Natural killer cell (primary cell): ENCODE measurements around the gene PLD1. TPM values are rescaled to one million over a fixed set of nuclear protein-coding genes. Genes with fewer than 3 reads are reported as not detected.

Experiments used
- ATAC-seq, 3 donors: fragments of 150-1000 bp in 2 of 3; fragments of 200-7000 bp in 1 of 3; cut with Tn5 transposase; 1 replicate in 1 of 3; 2 replicates in 2 of 3; pipeline ENCODE4 v1.10.0; 2021; ENCODE audit warnings: mild to moderate bottlenecking in 2 of 3, moderate library complexity in 2 of 3
- DNase-seq, 2 donors: peaks; one replicate each; pipeline versions ENCODE4 v3.0.0 to v3.0.0-alpha.2; 2013 to 2021; ENCODE audit warnings: mixed read lengths in 1 of 2
- H3K27ac ChIP-seq: one replicate; pipeline ENCODE4 v1.5.1; 2013; ENCODE audit warnings: mild to moderate bottlenecking, low read length
- H3K27me3 ChIP-seq: one replicate; pipeline ENCODE4 v1.6.1; 2013; ENCODE audit warnings: low read length; ENCODE audit not compliant: control insufficient read depth, insufficient read depth
- H3K36me3 ChIP-seq: one replicate; pipeline ENCODE4 v1.6.1; 2013; ENCODE audit warnings: low read length; ENCODE audit not compliant: control insufficient read depth, insufficient read depth
- H3K4me1 ChIP-seq: one replicate; pipeline ENCODE4 v1.6.1; 2013; ENCODE audit warnings: low read length; ENCODE audit not compliant: control insufficient read depth, insufficient read depth
- H3K4me3 ChIP-seq: one replicate; pipeline ENCODE4 v1.5.1; 2013; ENCODE audit warnings: low read length
- H3K9me3 ChIP-seq: one replicate; pipeline ENCODE4 v1.6.1; 2013; ENCODE audit warnings: low read length; ENCODE audit not compliant: control insufficient read depth, insufficient read depth
- H3K27ac Mint-ChIP-seq, 2 donors: one replicate each; pipeline ENCODE4 v1.8.0; 2022; ENCODE audit warnings: mild to moderate bottlenecking in 2 of 2, mixed read lengths in 2 of 2, moderate library complexity in 1 of 2
- H3K27me3 Mint-ChIP-seq, 2 donors: one replicate each; pipeline ENCODE4 v1.8.0; 2022; ENCODE audit warnings: low read depth in 2 of 2, mixed read lengths in 2 of 2
- H3K36me3 Mint-ChIP-seq: one replicate; pipeline ENCODE4 v1.8.0; 2022; ENCODE audit warnings: mixed read lengths
- H3K4me1 Mint-ChIP-seq, 2 donors: one replicate each; pipeline ENCODE4 v1.8.0; 2022; ENCODE audit warnings: mixed read lengths in 2 of 2
- H3K4me3 Mint-ChIP-seq: one replicate; pipeline ENCODE4 v1.8.0; 2022; ENCODE audit warnings: mild to moderate bottlenecking, moderate library complexity, mixed read lengths
- H3K9me3 Mint-ChIP-seq, 2 donors: one replicate each; pipeline ENCODE4 v1.8.0; 2022; ENCODE audit warnings: mixed read lengths in 2 of 2
- CTCF ChIP-seq: fragments of 200-600 bp; IDR thresholded peaks from one replicate; pipeline ENCODE4 v1.8.0; 2022; ENCODE audit warnings: antibody characterized with exemption
- WGBS: methylation state at CpG from one replicate; pipeline ENCODE4 v1.1.7; 2013; ENCODE audit warnings: missing lambda C conversion rate; ENCODE audit not compliant: insufficient coverage; 5-methylcytosine and 5-hydroxymethylcytosine counted together
- intact Hi-C: fragments of 100-400 bp; cut with micrococcal nuclease; formaldehyde crosslinking; loops from one replicate; pipeline ENCODE4 v1.14.2; 2022
- total RNA-seq, 4 donors: library from RNA; stranded (reverse); fragments of 120-200 nt in 1 of 4; gene quantifications; one replicate each; pipeline versions ENCODE4 v1.2.3 to v1.2.4, GENCODE V29; 2013 to 2022

PLD1 gene
- total RNA-seq, 3 donors from 2014 or later (not counting 1 experiment from before 2014, with no cell fraction given) = 13.2 to 26.3 (median 17.1) TPM

GRCh38 chr3:171566803-171567422, 243.4 kb downstream of the PLD1 start:
- no peak overlapping the region for H3K4me3 Mint-ChIP-seq
- no peak overlapping the region for H3K27ac Mint-ChIP-seq

GRCh38 chr3:171565481-171566058, 244.7 kb downstream of the PLD1 start:
- Histone ChIP-seq H3K4me1 (no peaks in the 10 kb centered on the region), H3K27ac (no peak overlapping the region), H3K27me3 (no peaks in the 10 kb centered on the region), H3K4me3 (no peak overlapping the region), H3K36me3 (no peaks in the 10 kb centered on the region), H3K9me3 (no peaks in the 10 kb centered on the region)
- Mint-ChIP-seq H3K27me3 (peaks cover 13 to 18% of the 10 kb centered on the region in 2 donors), H3K4me1 (peaks cover 0 to 7% of the 10 kb centered on the region in 2 donors), H3K4me3 (no peak overlapping the region), H3K27ac (no peak overlapping the region), H3K9me3 (no peaks in the 10 kb centered on the region), H3K36me3 (no peaks in the 10 kb centered on the region)
- intact Hi-C loops = loop anchor here (1.0 to 10.0 kb wide), 4 partner anchors 238 to 1151 kb away; partner anchors contain the start of gene CLDN11
- 88% methylated on average over 2 of the region's 2 CpGs for WGBS
- TF ChIP-seq CTCF = no peak
- ATAC-seq (no peak), DNase-seq (no peak)

More at GRCh38 chr3:171566803-171567422, 243.4 kb downstream of the PLD1 start:
- H3K27me3 ChIP-seq = no peaks in the 10 kb centered on the region
- H3K4me1 Mint-ChIP-seq = peaks cover 0 to 4% of the 10 kb centered on the region in 2 donors
- WGBS = 7% methylated on average over 3 of the region's 4 CpGs
- peaks cover 19 to 32% of the 10 kb centered on the region in 2 donors for H3K27me3 Mint-ChIP-seq
- TF ChIP-seq CTCF = peak; percentile 93
- H3K36me3 ChIP-seq = no peaks in the 10 kb centered on the region
- no peaks in the 10 kb centered on the region for H3K9me3 ChIP-seq
- DNase-seq (peak in 1 of 2 donors; percentile 78), ATAC-seq (peak; percentile 54 to 70 (median 60))
- no peaks in the 10 kb centered on the region for H3K36me3 Mint-ChIP-seq
- no peaks in the 10 kb centered on the region for H3K4me1 ChIP-seq
- intact Hi-C loops = loop anchor here (1.0 to 10.0 kb wide), 6 partner anchors 240 to 1152 kb away; partner anchors contain the start of gene CLDN11
- no peak overlapping the region for H3K27ac ChIP-seq
- no peak overlapping the region for H3K4me3 ChIP-seq
- no peaks in the 10 kb centered on the region for H3K9me3 Mint-ChIP-seq

GRCh38 chr3:171564748-171565480, 245.4 kb downstream of the PLD1 start:
- no peaks in the 10 kb centered on the region for H3K36me3 ChIP-seq
- DNase-seq = no peak
- Mint-ChIP-seq H3K9me3 (no peaks in the 10 kb centered on the region), H3K36me3 (no peaks in the 10 kb centered on the region), H3K27me3 (peaks cover 7 to 14% of the 10 kb centered on the region in 2 donors), H3K4me1 (peaks cover 0 to 7% of the 10 kb centered on the region in 2 donors), H3K27ac (no peak overlapping the region), H3K4me3 (no peak overlapping the region)
- intact Hi-C loops = loop anchor here (5.0 to 10.0 kb wide), 2 partner anchors 238 to 1150 kb away; partner anchors contain the start of gene CLDN11
- no peak for ATAC-seq
- no peak for TF ChIP-seq CTCF
- no peak overlapping the region for H3K27ac ChIP-seq
- no peaks in the 10 kb centered on the region for H3K4me1 ChIP-seq
- 80% methylated on average over 6 of the region's 6 CpGs for WGBS
- no peaks in the 10 kb centered on the region for H3K9me3 ChIP-seq
- no peak overlapping the region for H3K4me3 ChIP-seq
- H3K27me3 ChIP-seq = no peaks in the 10 kb centered on the region
